Measurements from ENCODE around the gene TRMT6.

TRMT6 gene

GRCh38 chr20:5931411-5931810 lies 18.9 kb downstream of the TRMT6 start:
- no peak overlapping the region for H3K4me2 ChIP-seq (ENCODE audit: low read length)
- H3K4me3 ChIP-seq (ENCODE audit: low read length): no peak overlapping the region
- H3K9me2 ChIP-seq (replicated peaks; ENCODE audit: control insufficient read depth, low read length): no peaks in the 10 kb centered on the region
- H3K27ac ChIP-seq (ENCODE audit: low read depth, low read length): no peak overlapping the region
- H4K20me1 ChIP-seq (ENCODE audit: control insufficient read depth, insufficient read depth, low read depth, low read length): no peaks in the 10 kb centered on the region
- TF ChIP-seq CTCF (IDR thresholded peaks at IDR 0.05; ENCODE audit: low read depth, low read length, poor library complexity, severe bottlenecking) (no peak), EZH2phosphoT487 (IDR thresholded peaks at IDR 0.05; ENCODE audit: borderline replicate concordance, low read length) (no peak)
- H3K4me1 ChIP-seq (ENCODE audit: control insufficient read depth, low read length): peaks cover 5% of the 10 kb centered on the region
- H3K27me3 ChIP-seq (ENCODE audit: control insufficient read depth, low read length): 0 out of 2 replicates have a peak, but pooled peaks cover 7% of the 10 kb centered on the region
- H3K79me2 ChIP-seq (ENCODE audit: control insufficient read depth, low read length): no peaks in the 10 kb centered on the region
- H3K9me3 ChIP-seq (ENCODE audit: control insufficient read depth, insufficient read depth, low read length): no peaks in the 10 kb centered on the region
- no peaks in the 10 kb centered on the region for H3K36me3 ChIP-seq (ENCODE audit: control insufficient read depth, low read length)
- no peaks in the 10 kb centered on the region for H3F3A ChIP-seq (ENCODE audit: control insufficient read depth, insufficient read depth)

- Histone ChIP-seq H3K4me2 (ENCODE audit: low read length) (no peak overlapping the region), H3K4me3 (ENCODE audit: low read length) (no peak overlapping the region), H3F3A (ENCODE audit: control insufficient read depth, insufficient read depth) (no peaks in the 10 kb centered on the region), H3K4me1 (ENCODE audit: control insufficient read depth, low read length) (peaks cover 3% of the 10 kb centered on the region), H3K9me3 (ENCODE audit: control insufficient read depth, insufficient read depth, low read length) (no peaks in the 10 kb centered on the region), H3K27ac (ENCODE audit: low read depth, low read length) (no peak overlapping the region), H3K9me2 (replicated peaks; ENCODE audit: control insufficient read depth, low read length) (no peaks in the 10 kb centered on the region), H3K27me3 (ENCODE audit: control insufficient read depth, low read length) (peaks cover 19% of the 10 kb centered on the region), H3K79me2 (ENCODE audit: control insufficient read depth, low read length) (no peaks in the 10 kb centered on the region), H4K20me1 (ENCODE audit: control insufficient read depth, insufficient read depth, low read depth, low read length) (no peaks in the 10 kb centered on the region), H3K36me3 (ENCODE audit: control insufficient read depth, low read length) (no peaks in the 10 kb centered on the region)
- no peak for TF ChIP-seq EZH2phosphoT487 (IDR thresholded peaks at IDR 0.05; ENCODE audit: borderline replicate concordance, low read length)
- TF ChIP-seq CTCF (IDR thresholded peaks at IDR 0.05; ENCODE audit: low read depth, low read length, poor library complexity, severe bottlenecking): no peak
Measured at GRCh38 chr20:5928836-5929715, 21.3 kb downstream of the TRMT6 start.

GRCh38 chr20:5927749-5928462 lies 22.4 kb downstream of the TRMT6 start:
- Histone ChIP-seq H3K27ac (ENCODE audit: low read depth, low read length) (no peak overlapping the region), H3K4me3 (ENCODE audit: low read length) (no peak overlapping the region), H3K36me3 (ENCODE audit: control insufficient read depth, low read length) (no peaks in the 10 kb centered on the region), H3K9me2 (replicated peaks; ENCODE audit: control insufficient read depth, low read length) (no peaks in the 10 kb centered on the region), H3K4me2 (ENCODE audit: low read length) (no peak overlapping the region), H3K79me2 (ENCODE audit: control insufficient read depth, low read length) (no peaks in the 10 kb centered on the region), H3K27me3 (ENCODE audit: control insufficient read depth, low read length) (peaks cover 22% of the 10 kb centered on the region), H3K9me3 (ENCODE audit: control insufficient read depth, insufficient read depth, low read length) (no peaks in the 10 kb centered on the region), H3F3A (ENCODE audit: control insufficient read depth, insufficient read depth) (no peaks in the 10 kb centered on the region), H4K20me1 (ENCODE audit: control insufficient read depth, insufficient read depth, low read depth, low read length) (no peaks in the 10 kb centered on the region), H3K4me1 (ENCODE audit: control insufficient read depth, low read length) (no peaks in the 10 kb centered on the region)
- TF ChIP-seq CTCF (IDR thresholded peaks at IDR 0.05; ENCODE audit: low read depth, low read length, poor library complexity, severe bottlenecking) (no peak), EZH2phosphoT487 (IDR thresholded peaks at IDR 0.05; ENCODE audit: borderline replicate concordance, low read length) (no peak)
